ENCODE data around the gene EXOC6B.
"Not testable (repeated sequence)": the region's sequence is repeated elsewhere in the genome, so short reads cannot be mapped to it uniquely, and the experiment has no call there.

EXOC6B gene

GRCh38 chr2:72681016-72681995 is 144.5 kb downstream of the EXOC6B start:
- no peak for DNase-seq

DNA sequence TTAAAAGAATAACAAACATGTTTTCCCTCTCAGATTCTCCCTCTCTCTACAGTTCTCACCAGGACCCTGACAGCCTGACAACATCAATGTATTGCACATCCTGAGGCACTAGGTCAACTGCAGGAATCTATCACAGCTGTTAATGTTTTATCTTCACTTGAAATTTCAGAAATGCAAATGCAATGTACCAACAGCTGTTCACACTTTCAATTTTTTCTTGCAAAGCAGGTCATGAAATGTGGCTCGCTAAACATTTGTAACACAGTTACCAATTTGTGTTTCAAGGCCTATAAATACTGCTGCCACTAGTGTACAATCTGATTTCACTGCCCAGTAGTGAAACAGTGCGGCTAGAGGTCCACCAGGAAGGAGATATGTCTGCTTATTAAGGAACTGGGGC is 147.8 kb downstream of the EXOC6B start:
- no peak for DNase-seq

- no peak for DNase-seq
Measured at GRCh38 chr2:72676341-72677025, 149.3 kb downstream of the EXOC6B start.

DNA sequence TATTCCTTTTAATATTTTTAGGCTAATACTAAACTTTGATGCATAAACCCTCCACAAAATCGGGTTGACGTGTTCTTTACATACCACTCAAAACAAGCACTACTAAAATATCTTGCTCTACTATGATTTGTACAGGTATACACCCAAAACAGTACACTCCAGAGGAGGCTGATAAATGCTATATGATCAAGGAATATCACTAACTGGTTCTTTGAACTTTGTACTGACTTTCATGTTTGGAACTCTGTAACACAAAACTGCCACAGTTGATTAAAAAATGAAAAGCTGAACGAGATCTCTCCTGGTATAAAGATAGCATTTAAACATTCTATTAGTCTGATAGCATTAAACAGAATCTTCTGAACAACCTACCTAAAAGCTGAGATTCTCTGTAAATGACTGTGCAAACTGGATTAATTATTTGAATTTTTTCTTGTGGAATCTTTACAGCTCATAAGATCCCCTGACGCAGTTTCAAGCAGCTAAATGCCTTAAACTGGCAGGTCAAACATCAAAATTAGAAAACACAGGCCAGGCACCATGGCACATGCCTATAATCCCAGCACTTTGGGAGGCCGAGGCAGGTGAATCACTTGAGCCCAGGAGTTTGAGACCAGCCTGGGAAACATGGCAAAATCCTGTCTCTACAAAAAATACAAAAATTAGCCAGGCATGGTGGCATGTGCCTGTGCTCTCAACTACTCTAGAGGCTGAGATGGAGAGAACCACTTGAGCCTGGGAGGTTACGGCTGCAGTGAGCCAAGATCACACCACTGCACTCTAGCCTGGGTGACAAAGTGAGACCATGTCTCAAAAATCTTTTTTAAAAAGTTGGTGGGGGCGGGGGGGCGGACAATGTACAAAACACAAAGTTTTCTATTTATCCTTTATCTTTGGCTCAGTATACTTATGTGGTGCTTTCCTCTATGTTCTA is 150.6 kb downstream of the EXOC6B start:
- DNase-seq, result no peak

DNA sequence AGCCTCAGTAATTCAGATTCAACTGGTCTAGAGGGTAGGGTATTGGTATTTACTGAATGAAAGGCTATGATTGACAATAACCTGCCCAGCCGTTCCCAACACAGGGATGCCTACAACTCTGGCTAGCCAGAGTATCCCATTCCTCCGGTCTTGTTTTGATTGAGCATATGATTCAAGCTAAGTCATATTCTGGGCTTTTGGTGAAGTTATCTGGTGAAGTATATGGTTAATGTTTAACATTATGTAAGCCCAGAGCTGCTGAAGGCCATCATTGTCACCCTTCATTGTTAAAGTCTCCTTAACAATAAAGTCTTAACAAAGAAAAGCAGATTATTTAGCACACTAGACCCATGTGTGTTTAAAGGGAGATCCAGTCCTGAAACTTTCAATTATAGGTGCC is 152.6 kb downstream of the EXOC6B start:
- no peak for DNase-seq

DNA sequence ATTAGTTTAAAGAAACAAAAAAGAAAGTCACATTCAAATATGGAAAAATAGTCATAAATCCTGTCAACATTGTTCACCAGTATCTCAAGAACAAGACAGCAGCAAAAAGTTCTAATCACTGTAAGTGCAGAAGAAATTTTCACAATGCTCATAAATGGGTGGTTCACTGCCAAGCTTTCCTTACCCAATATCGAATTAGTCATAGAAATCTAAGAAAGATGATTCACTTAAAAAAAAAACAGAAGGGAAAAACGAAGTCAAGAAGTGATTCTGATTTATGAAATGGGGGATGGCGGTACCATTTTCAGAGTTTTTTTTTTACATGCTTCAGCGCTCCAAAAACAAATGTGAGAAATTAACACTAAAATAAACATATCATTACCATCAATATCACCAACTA is 156.7 kb downstream of the EXOC6B start:
- DNase-seq, result no peak

DNA sequence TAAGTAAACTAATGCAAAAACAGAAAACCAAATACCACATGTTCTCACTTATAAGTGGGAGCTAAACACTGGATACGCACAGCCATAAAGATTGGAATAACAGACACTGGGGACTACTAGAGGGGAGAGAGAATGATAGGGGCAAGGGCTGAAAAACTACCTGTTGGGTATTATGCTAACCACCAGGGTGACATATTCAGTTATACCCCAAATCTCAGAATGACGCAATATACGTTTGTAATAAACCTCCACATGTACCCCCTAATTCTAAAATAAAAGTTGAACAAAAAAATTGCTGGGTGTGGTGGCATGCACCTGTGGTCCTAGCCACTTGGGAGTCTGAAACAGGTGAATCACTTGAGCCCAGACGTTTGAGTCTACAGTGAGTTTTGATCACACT is 157.2 kb downstream of the EXOC6B start:
- no peak for DNase-seq

GRCh38 chr2:72665448-72665847 is 160.4 kb downstream of the EXOC6B start:
- DNase-seq, result no peak

DNA sequence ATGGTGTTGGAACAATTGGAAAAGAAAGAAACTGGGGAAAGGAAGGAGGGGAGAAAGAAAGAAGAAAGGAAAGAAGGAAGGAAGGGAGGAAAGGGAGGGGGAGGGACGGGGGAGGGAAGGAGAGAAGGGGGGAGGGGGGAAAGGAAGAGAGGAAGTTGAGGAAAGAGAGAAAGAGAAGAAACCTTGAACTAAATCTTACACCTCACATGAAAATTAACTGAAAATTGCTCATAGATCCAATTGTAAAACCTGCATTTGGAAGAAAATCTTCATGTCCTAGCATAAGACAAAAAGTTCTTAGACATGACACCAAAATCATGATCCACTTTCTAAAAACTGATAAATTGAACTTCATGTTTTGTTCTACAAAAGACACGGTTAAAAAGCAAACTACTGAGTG is 163.8 kb downstream of the EXOC6B start:
- no peak for DNase-seq

DNA sequence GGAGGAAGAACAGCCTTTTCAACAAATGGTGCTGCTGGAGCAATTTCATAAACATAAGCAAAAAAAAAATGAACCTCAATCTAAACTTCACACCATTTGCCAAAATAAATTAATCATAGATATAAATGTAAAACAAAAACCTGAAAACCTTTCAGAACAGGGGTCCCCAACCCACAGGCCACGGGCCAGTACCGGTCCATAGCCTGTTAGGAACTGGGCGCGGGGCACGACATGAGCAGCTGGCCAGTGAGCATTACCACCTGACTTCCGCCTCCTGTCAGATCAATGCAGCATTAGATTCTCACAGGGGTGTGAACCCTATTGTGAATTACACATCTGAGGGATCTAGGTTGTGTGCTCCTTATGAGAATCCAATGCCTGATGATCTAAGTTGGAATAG is 176.0 kb downstream of the EXOC6B start:
- DNase-seq, result no peak

GRCh38 chr2:72641221-72641620 is 184.6 kb downstream of the EXOC6B start:
- not testable (repeated sequence) for DNase-seq

- DNase-seq, result no peak
Measured at GRCh38 chr2:72638600-72639211, 187.1 kb downstream of the EXOC6B start.

DNA sequence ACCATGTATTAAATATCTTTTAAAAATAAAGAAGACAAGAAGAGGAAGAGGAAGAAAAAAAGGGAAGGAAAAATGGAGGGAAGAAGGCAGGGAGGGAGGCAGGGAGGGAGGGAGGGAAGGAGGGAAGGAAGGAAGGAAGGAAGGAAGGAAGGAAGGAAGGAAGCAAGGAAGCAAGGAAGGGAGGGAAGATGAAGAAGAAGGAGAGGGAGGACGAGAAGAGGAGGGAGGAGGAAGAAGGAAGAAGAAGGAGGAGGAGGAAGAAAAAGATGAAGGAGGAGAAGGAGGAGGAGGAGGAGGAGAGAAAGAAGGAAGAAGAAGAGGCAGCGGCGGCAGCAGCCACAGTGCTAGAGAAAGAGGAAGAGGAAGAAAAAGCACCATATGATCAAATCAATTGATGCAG is 189.6 kb downstream of the EXOC6B start:
- DNase-seq, result no peak

DNA sequence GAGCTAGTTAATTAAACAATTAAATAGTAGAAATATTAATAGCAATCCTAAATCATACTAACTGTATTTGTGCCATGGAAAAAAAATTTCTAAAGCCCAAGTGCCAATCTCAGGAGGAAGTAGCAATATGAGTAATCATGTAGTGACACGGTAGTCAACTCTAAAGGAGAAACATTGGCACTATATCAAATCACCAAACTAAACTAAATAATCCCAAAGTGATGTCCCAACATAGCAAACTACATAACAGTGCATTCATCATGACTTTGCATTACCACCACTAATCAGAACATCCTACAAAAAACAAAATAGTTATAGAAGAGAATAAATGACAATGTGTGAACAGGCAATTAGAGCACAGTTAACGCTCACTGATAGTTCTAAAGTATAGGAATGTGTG is 195.1 kb downstream of the EXOC6B start:
- DNase-seq, result no peak

- DNase-seq, result no peak
Measured at GRCh38 chr2:72629062-72629461, 196.8 kb downstream of the EXOC6B start.

GRCh38 chr2:72627083-72627482 is 198.8 kb downstream of the EXOC6B start:
- DNase-seq, result no peak

GRCh38 chr2:72625366-72625765 is 200.5 kb downstream of the EXOC6B start:
- no peak for DNase-seq

GRCh38 chr2:72623481-72623880 is 202.4 kb downstream of the EXOC6B start:
- no peak for DNase-seq

DNA sequence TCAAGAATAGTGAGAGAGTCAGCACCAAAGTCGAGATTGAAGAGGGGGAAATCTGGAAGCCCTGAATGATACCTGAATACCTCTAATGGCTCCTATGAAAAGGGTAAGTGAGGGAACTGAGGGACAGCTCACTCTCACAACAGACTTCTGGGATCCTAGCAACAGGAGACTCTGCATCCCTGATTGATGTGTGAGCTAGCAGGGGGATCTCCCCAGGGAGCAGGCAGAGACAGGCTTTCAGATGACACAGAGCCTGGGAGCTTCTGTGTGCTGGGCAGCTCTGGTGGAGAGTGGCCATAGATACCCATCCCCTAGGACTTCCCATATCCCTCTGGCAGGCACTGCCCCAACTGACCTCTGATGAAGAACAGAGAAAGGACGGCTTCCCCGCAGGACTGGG is 206.2 kb downstream of the EXOC6B start:
- DNase-seq, result no peak

DNA sequence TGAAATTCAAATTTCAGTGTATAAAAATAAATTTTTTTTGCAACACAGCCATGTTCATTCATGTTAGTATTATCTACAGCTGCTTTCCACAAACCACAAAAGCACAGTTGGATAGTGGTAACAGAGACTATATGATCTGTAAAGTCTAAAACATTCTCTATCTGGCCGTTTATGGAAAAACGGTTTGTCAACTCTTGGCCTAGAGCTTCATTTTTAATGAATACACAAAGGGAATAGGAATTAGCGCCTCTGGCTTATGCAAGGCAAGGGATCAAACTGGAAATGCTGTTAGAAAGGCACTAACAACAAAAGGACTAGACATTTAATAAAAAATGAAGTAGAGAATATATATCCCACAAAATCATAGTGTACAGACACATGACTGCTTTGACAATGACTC is 211.9 kb downstream of the EXOC6B start:
- DNase-seq, result no peak

GRCh38 chr2:72612614-72613160 is 213.1 kb downstream of the EXOC6B start:
- no peak for DNase-seq

- DNase-seq, result no peak
Measured at GRCh38 chr2:72607189-72607588, 218.6 kb downstream of the EXOC6B start.
